HG03439 (cell line): ENCODE measurements around the gene ABCA4.

Experiments
- ATAC-seq: cut with Tn5 transposase; IDR thresholded peaks from one replicate; pipeline ENCODE4 v1.9.1; 2021; ENCODE audit warnings: mild to moderate bottlenecking, moderate library complexity; ENCODE audit not compliant: unreplicated experiment

ABCA4 gene

DNA sequence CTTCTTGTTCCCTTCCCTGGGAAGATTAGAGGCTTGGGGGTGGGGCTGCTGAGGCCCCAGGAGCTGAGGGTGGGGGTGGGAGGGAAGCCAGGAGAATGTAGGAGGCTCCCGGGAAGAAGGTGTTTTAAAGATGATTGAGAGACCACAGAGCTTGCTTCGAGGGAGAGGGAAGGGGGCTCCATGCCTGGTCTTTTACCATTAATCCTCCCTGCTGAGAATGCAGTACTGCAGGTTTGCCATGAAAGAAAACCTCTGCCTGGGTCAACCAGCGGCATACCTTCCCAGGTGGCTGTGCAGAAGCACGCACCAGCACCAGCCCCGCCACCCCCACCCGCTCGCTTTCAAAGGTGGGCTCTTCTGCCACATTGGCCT, 15.4 kb downstream of the ABCA4 start:
- ATAC-seq: no peak

DNA sequence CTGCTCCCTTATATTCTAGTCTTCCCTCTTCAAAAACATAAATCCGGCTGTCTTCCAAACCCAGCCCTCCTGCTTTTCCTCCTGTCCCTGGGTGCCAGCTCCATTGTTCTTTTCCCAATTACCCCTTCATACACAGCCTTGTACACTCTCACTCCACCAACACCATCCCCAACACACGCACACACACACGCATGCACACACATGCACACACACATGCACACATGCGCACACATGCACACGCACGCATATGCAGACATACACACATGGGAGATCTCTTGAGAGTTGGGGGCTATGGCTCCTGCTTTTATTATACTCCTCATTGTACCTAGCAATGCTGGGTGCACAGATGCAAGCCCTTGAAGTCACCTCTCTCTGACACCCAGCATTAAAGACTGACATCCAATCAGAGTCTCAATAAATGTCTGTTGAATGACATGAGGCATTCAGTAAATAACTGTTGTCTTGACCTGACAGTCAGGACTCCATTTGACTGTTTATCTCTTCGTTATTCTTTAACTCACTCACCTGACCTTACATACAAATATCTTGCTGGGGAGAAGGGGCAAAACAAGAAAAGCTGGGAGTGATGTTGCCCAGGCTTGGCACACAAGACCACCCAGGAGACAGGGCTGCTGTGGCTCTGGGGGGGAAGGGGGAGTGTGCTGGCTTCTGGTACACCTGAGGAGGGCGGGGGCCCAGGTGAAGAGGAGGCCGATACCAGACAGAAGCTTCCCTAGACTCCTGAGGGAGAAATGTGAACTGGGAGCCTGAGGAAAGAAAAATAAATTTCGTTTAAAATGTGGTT, 16.0 kb downstream of the ABCA4 start:
- ATAC-seq: no peak

DNA sequence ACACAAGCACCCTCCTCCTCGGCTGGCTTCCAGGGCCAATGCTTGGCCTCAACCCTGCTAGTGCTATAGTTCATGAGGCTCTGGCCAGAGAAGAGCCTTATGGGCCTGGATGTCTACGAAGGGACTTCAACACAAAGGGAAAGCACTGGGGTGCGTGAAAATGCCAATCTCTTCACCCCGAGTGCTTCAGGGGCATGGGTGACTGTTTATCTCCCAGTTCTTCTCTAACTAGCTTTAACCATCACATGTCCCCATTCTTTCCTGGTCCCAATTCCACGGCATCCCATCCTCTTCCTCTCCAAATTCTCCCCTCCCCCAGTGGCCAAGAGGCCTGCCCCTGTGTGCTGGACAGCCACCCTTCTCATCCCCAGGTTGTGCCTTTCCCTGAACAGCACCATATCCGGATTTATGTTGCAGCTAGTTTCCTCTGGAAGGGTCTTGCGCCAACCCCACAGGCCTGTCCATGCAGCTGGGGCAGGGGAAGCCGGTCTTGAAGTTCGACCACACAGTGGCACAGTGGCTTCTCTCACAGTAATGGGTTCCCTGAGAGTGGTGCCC, 16.7 kb downstream of the ABCA4 start:
- no peak for ATAC-seq

DNA sequence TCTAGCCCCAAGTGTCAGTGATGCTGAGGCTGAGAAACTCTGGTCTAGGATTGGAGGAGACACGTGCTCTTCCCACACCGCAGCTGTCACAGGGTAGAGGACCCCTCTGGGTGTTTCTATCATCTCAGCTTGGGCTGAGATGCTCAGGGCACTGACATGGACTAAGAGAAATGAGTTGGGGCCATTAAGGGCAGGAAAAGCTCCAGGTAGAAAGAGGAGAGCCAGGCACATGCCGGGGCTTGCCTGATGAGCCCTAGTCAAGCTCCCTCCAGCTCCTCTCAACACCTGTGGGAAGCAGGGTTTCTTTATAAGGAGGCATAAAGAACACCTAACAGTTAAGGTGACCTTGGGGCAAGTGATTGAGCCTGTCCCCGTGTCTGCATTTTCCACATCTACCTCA, 17.3 kb downstream of the ABCA4 start:
- ATAC-seq: no peak

DNA sequence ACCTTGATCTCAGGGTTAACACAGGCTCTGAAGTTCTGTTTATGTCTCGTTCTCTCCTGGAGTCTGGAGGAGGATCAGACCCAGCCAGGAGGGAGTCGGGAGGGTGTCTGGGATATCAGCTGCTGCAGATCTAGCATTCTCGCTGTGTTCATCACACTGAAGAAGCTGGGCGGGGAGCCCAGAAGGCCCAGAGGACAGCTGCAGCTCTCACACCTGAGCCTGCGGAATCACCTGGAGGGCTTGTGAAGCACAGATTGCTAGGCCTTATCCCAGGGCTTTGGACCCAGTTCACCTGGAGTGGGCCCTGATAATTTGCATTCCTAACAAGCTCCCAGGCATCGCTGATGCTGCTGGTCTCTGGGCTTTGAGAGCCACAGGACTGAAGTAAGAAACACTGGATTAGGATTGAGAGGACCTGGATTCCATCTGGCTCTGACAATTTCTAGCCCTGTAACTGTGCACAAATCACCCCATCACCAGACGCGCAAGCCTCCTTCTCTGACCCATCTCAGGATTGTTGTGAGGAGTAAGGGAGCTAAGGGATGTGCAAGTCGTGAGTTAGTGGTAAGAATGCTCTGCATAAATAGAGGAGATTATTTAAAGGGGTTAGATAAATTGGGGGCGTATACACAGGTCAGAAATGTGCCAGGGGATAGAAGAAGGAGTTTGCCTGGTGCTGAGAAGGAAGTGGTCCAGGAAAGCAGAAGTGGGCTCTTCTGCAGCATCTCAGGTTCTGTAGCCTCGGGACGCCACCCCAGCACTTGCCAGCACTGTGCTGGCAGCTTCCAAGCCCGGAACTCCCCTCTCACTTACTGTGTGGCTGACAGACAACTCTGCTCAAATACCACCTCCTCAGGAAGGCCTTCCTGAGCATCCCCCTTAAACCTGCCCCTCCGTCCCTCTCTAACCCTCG, 19.1 kb downstream of the ABCA4 start:
- ATAC-seq: no peak

DNA sequence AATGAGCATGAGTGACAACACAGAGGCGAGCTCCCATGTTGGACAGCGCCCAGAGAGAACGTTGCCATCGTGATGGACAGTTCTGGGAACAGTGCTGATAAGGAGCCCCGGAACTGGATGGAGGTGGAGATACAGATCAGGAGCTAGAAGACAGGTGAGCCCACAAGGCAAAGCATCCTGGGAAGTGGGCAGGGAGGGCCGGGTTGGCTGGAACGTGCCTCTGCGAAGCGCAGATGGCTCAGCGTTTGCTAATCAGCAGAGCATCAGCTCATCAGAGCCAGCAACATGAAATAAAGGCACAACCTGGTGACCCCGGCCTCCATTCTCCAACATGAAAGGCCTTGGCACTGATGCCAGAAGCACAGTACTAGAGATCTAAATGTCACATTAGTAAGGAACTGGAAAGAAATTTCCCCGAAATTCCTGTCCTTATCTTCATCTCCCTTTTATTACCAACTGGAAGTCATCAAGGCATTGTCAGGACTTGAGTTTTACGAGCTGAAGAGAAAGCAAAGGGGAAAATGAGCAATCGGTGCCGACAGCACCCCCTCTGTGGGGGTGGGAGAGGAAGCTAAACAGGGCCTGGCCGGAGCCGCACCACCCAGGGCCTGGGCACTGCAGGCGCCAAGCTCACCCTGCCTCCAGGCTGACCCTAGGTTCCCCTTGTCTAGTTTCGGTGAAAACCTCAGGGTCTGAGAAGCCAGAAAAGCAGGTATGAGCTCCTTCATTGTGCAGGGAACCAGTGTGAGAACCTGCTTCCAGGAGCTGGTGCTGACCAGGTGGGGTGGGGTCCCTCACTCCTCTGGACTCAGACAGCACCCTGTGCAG, 19.9 kb downstream of the ABCA4 start:
- ATAC-seq: no peak

DNA sequence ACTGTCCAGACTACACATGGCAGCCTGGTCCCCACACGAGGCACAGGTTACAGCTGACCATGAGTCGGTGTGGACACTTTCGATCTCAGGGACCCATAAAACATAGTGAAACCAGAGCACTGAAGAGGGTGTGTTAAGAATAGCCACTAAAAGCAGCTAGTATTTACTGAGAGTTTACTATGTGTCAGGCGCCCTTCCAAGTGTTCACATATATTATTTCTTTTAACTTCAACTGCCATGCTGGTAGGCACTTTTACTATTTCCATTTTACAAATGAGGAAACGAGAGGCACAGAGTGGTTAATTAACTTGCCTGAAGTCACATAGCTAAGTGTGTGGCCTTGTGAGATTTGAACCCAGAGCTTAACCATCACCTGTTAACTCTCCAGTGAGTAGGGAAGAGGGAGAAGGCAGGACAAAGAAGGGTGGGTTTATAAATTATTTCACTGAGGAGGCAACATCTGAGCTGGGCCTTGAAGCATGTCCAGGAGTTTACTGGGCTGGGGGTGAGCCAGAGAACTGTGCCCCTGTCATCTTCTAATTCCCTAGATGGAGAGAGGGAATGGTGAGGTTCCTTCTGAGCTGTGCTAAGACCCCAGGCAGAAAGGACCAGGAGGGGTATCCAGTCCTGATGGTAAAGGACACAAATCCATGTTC, 20.7 kb downstream of the ABCA4 start:
- ATAC-seq: no peak

DNA sequence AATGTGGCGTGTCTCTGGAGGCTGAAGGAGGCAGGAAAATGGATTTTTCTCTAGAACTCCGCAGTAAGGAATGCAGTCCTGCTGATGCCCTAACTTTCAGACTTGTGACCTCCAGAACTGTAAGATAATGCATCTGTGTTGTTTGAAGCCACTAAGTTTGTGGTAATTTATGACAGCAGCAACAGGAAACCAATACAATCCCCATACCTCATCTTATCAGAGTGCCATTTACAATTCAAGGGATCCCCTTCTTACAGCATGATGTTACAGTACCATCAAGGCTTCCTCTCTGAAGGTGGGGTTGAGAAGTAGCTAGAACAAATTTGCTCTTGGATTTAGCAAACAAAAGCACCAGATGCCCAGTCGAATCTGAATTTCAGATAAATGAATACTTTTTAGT, 21.6 kb downstream of the ABCA4 start:
- ATAC-seq: no peak

DNA sequence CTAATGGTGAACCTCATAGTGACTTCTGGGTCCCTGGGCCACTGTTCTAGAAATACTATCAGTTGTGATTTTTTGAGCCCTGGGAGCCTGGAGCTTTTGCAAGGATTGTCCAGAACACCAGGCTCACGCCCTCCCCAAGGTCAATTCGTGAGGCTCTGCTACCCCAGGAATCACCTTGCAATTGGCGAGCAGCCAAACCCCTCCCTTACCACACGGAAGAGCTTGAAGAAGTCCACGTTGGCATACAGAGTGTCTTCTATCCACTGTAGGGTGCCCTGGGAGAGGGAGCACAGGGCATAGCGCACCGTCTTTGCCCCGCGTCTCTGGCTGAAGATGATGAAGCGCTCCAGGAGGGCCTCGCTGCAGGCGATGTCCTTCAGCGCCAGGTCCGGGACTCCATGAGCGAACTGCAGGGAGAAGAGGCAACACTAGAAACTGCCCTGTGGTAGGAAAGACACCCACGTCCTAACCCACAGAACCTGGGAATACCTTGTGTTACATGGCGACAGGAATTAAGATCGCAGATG, 22.3 kb downstream of the ABCA4 start:
- no peak for ATAC-seq

DNA sequence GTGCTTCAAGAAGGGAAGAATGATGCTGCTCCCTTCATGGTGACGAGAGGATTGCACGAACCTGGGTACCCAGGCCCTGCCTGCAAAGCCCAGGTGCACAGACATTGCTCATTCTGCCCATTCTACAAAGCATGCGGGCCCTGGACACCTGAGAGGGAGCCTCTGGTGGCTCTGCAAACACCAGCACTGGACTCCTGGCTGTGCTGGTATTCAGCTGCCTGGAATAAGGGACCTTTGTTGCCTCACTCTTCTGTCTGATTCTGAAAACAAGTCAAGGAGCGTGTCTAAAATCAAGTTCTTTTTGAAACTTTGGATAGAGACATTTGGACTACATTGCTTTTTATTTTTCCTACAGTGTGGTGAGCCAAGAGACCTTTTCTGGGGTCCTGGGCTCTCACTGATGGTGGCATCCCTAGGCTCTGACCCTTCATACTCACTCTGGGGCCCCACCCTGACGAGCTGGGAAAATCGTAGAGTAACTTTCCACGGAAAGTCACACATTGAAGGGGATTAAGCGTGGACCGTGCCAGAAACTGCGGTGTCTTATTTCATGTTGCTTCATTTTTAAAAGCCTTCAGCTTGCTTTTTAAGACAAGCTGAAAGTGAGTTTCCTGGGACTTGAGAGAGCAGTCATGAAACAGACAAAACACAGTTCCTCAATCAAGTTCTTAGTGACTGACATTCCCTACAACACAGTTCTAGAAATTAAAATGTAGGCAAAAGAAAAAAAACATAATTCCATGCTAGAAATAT, 24.0 kb downstream of the ABCA4 start:
- no peak for ATAC-seq

DNA sequence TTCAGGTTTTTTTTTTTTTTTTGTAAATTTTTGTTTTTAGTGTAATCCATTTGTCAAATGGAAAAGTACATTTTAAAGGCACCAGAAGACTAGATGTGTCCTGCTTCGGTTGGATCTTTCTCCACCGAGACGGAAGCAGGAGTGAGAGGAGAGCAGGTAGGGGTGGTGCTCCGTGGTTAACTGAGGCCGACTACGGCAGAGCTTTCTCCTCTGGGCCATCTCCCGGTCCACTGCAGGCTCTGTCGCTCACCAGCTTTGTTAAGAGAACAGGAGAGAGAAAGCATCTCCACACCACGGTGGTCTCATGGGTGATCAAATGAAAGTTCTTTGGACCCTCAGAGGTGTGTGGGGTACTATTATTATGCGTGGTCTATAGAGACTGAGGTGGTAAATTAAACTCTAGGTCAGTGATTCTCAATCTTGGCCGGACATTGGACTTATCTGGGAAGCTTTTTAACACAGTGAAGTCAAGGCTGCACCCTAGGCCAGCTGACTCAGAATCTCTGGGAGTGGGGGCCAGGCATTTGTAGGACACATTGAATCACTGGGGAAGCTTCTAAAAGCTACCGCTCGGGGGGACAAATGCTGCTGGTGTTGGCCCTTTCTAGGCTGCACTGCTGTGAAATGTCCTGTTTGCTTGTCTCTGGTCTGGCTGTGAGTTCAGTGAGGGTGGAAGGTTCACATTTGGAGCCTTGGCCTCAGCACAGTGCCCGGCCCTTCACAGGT, 25.0 kb downstream of the ABCA4 start:
- ATAC-seq: no peak

DNA sequence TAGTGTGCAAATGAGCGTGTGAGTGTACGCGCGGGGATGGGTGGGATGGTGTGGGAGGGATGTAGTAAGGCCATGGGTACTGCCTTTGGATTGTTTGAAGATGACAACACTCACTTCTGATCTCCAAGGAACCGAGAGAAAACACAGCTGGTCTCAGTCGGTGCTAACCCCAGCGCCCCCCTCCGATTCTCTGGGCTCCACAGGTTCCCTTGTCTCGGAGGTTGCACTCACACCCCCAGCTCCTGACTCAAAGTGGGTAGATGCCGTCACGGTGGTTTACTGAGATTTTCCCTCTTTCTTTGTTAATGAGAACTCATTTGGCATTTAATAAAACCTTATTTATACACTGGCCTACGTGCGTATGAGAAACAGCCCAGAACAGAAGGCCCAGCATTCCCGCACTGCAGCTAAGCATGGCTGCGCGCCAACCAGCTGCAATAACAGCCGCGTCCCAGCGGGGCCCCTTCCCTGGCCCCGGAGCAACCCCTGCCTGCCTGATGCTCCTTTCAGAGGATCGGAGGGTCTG, 25.8 kb downstream of the ABCA4 start:
- no peak for ATAC-seq

DNA sequence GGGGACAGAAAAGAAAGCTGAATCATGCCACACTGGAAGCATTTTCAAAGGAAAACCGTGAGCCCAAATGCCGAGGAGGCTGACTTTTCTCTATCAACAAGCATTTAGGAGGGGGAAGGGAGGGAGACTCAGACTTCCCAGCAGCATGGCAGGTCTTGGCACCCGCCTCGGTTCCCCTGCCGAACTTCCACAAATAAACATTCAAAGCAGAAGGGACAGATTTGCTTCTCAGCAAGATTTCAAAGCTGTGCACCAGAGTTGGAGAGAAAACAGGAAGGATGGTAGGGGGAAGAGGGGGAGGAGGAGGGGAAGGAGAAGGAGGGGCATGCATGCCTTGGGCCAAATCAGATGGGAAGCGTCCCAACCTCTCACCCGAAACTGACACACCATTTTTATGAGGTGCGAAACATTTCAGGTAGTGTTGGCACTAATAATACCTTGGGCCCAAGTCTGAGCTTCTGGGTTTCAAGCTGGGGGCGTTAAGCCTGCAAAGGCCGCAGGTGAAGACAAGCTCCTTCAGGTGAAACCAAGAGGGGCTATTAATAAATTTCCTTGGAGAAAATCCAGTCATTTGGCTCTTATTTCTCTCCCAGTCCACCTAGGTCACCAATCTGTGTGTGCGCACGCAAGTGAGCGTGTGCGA, 26.4 kb downstream of the ABCA4 start:
- no peak for ATAC-seq

DNA sequence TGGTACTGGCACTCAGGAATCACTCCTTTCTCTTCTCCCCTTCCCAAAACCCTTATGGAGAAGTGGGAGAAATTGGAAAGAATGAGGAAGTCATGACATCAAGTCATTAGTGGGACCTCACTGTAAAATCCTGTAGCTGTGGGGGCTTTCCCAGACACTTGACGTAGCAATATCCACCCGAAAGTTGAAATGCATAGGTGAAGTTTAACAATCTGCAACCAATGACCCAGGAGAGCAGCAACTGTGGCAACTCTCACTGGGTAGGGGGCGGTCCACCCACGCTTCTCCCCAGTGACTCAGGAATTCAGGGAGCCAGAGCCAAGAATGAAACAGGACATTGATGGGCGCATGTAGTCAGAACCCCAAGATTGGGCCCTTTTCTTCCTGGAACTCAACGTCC, 27.0 kb downstream of the ABCA4 start:
- no peak for ATAC-seq

DNA sequence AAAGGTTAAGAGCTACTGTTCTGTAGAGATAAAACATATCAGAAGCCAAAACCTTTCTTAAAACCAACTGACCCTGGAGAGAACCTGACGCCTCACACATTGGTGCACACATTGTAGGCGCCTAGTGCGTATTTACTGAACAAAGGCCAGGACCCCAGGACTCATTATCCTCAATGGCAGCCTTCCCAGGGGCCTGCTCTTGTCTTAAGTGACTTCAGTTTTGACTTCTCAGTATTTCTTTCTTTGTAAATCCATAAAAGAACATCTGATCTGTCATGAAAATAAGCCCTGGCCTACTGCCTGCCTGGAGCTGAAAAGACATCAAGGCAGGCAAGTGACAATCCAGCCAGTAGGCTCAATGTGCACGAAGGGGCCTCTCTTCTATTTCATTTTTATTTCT, 27.6 kb downstream of the ABCA4 start:
- no peak for ATAC-seq

DNA sequence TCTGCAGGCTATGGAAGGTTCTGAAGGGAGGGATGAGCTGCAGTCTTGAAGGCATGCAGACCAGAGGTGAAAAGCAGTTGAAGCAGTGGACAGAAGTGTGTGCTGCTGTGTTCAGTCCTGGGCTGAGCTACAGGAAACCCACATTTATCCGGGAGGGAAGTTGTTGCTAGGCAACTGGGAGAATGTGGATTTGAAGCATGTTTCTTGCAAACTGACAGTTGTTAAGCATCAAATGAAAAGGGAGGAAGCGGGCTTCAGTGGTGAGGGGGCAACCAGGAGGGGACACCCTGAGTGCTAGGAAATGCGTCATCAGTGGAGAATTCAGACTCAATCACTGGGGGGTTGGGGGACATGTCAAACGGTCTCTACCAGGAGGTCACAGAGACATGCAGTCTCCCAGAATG, 28.7 kb downstream of the ABCA4 start:
- no peak for ATAC-seq

DNA sequence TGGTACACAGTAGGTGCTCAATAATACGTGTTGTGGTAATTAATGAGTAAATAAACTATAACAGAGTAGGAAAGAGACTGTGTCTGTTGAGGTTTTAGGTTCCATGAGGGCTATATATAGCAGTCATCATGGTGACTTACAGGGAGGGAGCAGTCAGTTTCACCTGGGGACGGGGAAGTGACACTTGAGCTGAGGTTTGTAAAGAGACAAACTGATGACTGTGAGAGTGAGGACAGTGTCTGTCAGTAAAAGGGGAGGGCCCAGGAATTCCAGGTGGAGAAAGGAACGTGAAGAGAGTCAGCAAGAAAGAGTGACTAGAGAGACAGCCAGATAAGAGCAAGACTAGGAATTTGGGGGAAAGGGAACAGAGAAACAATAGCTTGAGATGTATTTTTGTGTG, 30.2 kb downstream of the ABCA4 start:
- no peak for ATAC-seq

DNA sequence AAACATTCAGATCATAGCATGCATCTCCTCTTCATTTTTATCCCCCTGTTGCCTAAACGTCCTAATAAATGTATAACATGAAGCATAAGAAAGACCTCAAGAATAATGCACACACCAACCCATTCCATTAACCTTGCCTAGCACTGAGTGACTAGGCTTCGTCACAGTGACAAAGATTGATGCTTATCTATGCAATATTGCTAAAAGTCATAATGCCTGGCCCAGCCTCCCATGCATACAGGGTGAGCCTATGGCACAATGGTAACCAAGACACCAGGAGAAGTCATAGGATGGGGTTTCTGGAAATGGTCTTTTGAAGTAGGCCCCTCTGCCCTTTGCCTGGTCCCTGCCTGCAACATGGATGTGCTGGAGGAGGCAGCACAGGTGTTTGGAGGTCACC, 33.8 kb downstream of the ABCA4 start:
- ATAC-seq: no peak
